HG02938 (cell line): ENCODE data around the gene LENG8.

ENCODE experiments used
- ATAC-seq: cut with Tn5 transposase; IDR thresholded peaks from one replicate; pipeline ENCODE4 v1.9.1; 2021; ENCODE audit warnings: mild to moderate bottlenecking, moderate library complexity; ENCODE audit not compliant: unreplicated experiment

Gene LENG8

GRCh38 chr19:54422136-54422535 lies 26.9 kb upstream of the LENG8 start:
- ATAC-seq = no peak

- no peak for ATAC-seq
Observed at GRCh38 chr19:54424201-54424600, 24.8 kb upstream of the LENG8 start.

GRCh38 chr19:54424660-54425381 lies 24.2 kb upstream of the LENG8 start:
- no peak for ATAC-seq

- no peak for ATAC-seq
Observed at GRCh38 chr19:54425382-54425723, 23.6 kb upstream of the LENG8 start.

GRCh38 chr19:54426291-54426931 lies 22.6 kb upstream of the LENG8 start:
- no peak for ATAC-seq

- ATAC-seq = no peak
Observed at GRCh38 chr19:54427586-54427985, 21.4 kb upstream of the LENG8 start.

GRCh38 chr19:54428323-54429175 lies 20.4 kb upstream of the LENG8 start:
- no peak for ATAC-seq

- ATAC-seq = no peak
Observed at GRCh38 chr19:54429176-54429495, 19.9 kb upstream of the LENG8 start.

- ATAC-seq = no peak
Observed at GRCh38 chr19:54429545-54430227, 19.3 kb upstream of the LENG8 start.

- ATAC-seq = no peak
Observed at GRCh38 chr19:54430306-54431254, 18.4 kb upstream of the LENG8 start.

- no peak for ATAC-seq
Observed at GRCh38 chr19:54431255-54431838, 17.7 kb upstream of the LENG8 start.

- ATAC-seq = no peak
Observed at GRCh38 chr19:54432144-54432738, 16.8 kb upstream of the LENG8 start.

GRCh38 chr19:54433697-54434096 lies 15.3 kb upstream of the LENG8 start:
- no peak for ATAC-seq

- no peak for ATAC-seq
Observed at GRCh38 chr19:54434112-54434872, 14.7 kb upstream of the LENG8 start.

GRCh38 chr19:54434873-54435214 lies 14.2 kb upstream of the LENG8 start:
- ATAC-seq = no peak

GRCh38 chr19:54435551-54436016 lies 13.4 kb upstream of the LENG8 start:
- no peak for ATAC-seq

- ATAC-seq = no peak
Observed at GRCh38 chr19:54436031-54436523, 12.9 kb upstream of the LENG8 start.

GRCh38 chr19:54436628-54437252 lies 12.3 kb upstream of the LENG8 start:
- no peak for ATAC-seq
